Measurements from ENCODE around the gene VEGFC. TPM values are rescaled to one million over a fixed set of nuclear protein-coding genes. Genes with fewer than 3 reads are reported as not detected.

The VEGFC gene
- total and polyA plus RNA-seq, 2 donors (not counting 1 experiment from before 2014, with no cell fraction given), result not detected

GRCh38 chr4:176837169-176837895 is 44.6 kb upstream of the VEGFC start:
- no peak for ATAC-seq (ENCODE audit: low read depth)
- no peak for DNase-seq
- Mint-ChIP-seq H3K27ac (no peak overlapping the region), H3K4me1 (no peaks in the 10 kb centered on the region), H3K9me3 (ENCODE audit: insufficient read depth) (no peaks in the 10 kb centered on the region), H3K4me3 (no peak overlapping the region), H3K27me3 (no peaks in the 10 kb centered on the region)
- Histone ChIP-seq H3K79me2 (ENCODE audit: control insufficient read depth, insufficient read depth, low read length) (no peaks in the 10 kb centered on the region), H3K36me3 (replicated peaks in 1 of 2; ENCODE audit: control extremely low read depth in 1 of 2, control insufficient read depth in 1 of 2, extremely low read depth in 1 of 2, insufficient read depth in 2 of 2, low read length in 1 of 2) (no peaks in the 10 kb centered on the region), H3K27ac (ENCODE audit: low read length in 2 of 2) (no peak overlapping the region), H3K4me2 (replicated peaks; ENCODE audit: low read depth, low read length, poor library complexity, severe bottlenecking) (no peak overlapping the region), H3K9me3 (ENCODE audit: control extremely low read depth in 1 of 3, control insufficient read depth in 2 of 3, insufficient read depth in 1 of 3, low read length in 2 of 3) (no peaks in the 10 kb centered on the region), H3K9ac (ENCODE audit: low read length) (no peak overlapping the region), H4K20me1 (ENCODE audit: control insufficient read depth, insufficient read depth, low read length, poor library complexity, severe bottlenecking) (no peaks in the 10 kb centered on the region), H3K27me3 (replicated peaks in 1 of 4; ENCODE audit: control extremely low read depth in 1 of 4, control insufficient read depth in 3 of 4, insufficient read depth in 4 of 4, low read length in 3 of 4) (no peaks in the 10 kb centered on the region), H3K4me1 (ENCODE audit: control insufficient read depth in 2 of 2, insufficient read depth in 2 of 2, low read length in 2 of 2) (peaks cover 0 to 3% of the 10 kb centered on the region in 2 donors), H2AFZ (ENCODE audit: insufficient read depth, low read depth, low read length, poor library complexity, severe bottlenecking) (no peak overlapping the region), H3K4me3 (ENCODE audit: control extremely low read depth in 1 of 5, extremely low read depth in 1 of 5, insufficient read depth in 1 of 5, low read depth in 2 of 5, low read length in 4 of 5) (no peak overlapping the region)
- ChIA-PET CTCF (no interaction called here), POLR2A (no interaction called here)
- intact Hi-C loops (cut with micrococcal nuclease), result no loop called here
- TF ChIP-seq EZH2 (IDR thresholded peaks at IDR 0.05; ENCODE audit: borderline replicate concordance, insufficient read depth, low read depth, low read length, poor library complexity, severe bottlenecking), result no peak
- TF ChIP-seq, protein P1, sequence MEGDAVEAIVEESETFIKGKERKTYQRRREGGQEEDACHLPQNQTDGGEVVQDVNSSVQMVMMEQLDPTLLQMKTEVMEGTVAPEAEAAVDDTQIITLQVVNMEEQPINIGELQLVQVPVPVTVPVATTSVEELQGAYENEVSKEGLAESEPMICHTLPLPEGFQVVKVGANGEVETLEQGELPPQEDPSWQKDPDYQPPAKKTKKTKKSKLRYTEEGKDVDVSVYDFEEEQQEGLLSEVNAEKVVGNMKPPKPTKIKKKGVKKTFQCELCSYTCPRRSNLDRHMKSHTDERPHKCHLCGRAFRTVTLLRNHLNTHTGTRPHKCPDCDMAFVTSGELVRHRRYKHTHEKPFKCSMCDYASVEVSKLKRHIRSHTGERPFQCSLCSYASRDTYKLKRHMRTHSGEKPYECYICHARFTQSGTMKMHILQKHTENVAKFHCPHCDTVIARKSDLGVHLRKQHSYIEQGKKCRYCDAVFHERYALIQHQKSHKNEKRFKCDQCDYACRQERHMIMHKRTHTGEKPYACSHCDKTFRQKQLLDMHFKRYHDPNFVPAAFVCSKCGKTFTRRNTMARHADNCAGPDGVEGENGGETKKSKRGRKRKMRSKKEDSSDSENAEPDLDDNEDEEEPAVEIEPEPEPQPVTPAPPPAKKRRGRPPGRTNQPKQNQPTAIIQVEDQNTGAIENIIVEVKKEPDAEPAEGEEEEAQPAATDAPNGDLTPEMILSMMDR (IDR thresholded peaks at IDR 0.05), result no peak
- WGBS (ENCODE audit: insufficient coverage), result no CpG with 5 or more reads among the region's 4 CpGs

GRCh38 chr4:176834531-176834930 is 41.8 kb upstream of the VEGFC start:
- H3K4me3 Mint-ChIP-seq, result no peak overlapping the region
- no peak for TF ChIP-seq EZH2 (IDR thresholded peaks at IDR 0.05; ENCODE audit: borderline replicate concordance, insufficient read depth, low read depth, low read length, poor library complexity, severe bottlenecking)
- TF ChIP-seq, protein P1 (IDR thresholded peaks at IDR 0.05), result no peak
- no peaks in the 10 kb centered on the region for H3K4me1 Mint-ChIP-seq
- H3K9me3 Mint-ChIP-seq (ENCODE audit: insufficient read depth), result no peaks in the 10 kb centered on the region
- H3K4me3 ChIP-seq (ENCODE audit: control extremely low read depth in 1 of 5, extremely low read depth in 1 of 5, insufficient read depth in 1 of 5, low read depth in 2 of 5, low read length in 4 of 5), result no peak overlapping the region
- no peaks in the 10 kb centered on the region for H3K4me1 ChIP-seq (ENCODE audit: control insufficient read depth in 2 of 2, insufficient read depth in 2 of 2, low read length in 2 of 2)
- H4K20me1 ChIP-seq (ENCODE audit: control insufficient read depth, insufficient read depth, low read length, poor library complexity, severe bottlenecking), result no peaks in the 10 kb centered on the region
- ChIA-PET CTCF (no interaction called here), POLR2A (no interaction called here)
- H3K36me3 ChIP-seq (replicated peaks in 1 of 2; ENCODE audit: control extremely low read depth in 1 of 2, control insufficient read depth in 1 of 2, extremely low read depth in 1 of 2, insufficient read depth in 2 of 2, low read length in 1 of 2), result no peaks in the 10 kb centered on the region
- no peaks in the 10 kb centered on the region for H3K9me3 ChIP-seq (ENCODE audit: control extremely low read depth in 1 of 3, control insufficient read depth in 2 of 3, insufficient read depth in 1 of 3, low read length in 2 of 3)
- no peak overlapping the region for H3K9ac ChIP-seq (ENCODE audit: low read length)
- no peak overlapping the region for H3K4me2 ChIP-seq (replicated peaks; ENCODE audit: low read depth, low read length, poor library complexity, severe bottlenecking)
- no peaks in the 10 kb centered on the region for H3K27me3 ChIP-seq (replicated peaks in 1 of 4; ENCODE audit: control extremely low read depth in 1 of 4, control insufficient read depth in 3 of 4, insufficient read depth in 4 of 4, low read length in 3 of 4)
- DNase-seq (no peak), ATAC-seq (ENCODE audit: low read depth) (no peak)
- H3K27ac Mint-ChIP-seq, result no peak overlapping the region
- intact Hi-C loops (cut with micrococcal nuclease), result no loop called here
- no peak overlapping the region for H2AFZ ChIP-seq (ENCODE audit: insufficient read depth, low read depth, low read length, poor library complexity, severe bottlenecking)
- WGBS (ENCODE audit: insufficient coverage), result no CpG with 5 or more reads among the region's 2 CpGs
- no peaks in the 10 kb centered on the region for H3K27me3 Mint-ChIP-seq
- no peaks in the 10 kb centered on the region for H3K79me2 ChIP-seq (ENCODE audit: control insufficient read depth, insufficient read depth, low read length)
- H3K27ac ChIP-seq (ENCODE audit: low read length in 2 of 2), result no peak overlapping the region

Measured in B cell (primary cell).